Central memory CD8-positive, alpha-beta T cell (primary cell): Measurements from ENCODE around the gene RTKN2.
A peak's percentile ranks its signal among the peaks of the same experiment; 100 is the strongest.
"Not testable (repeated sequence)": the region's sequence is repeated elsewhere in the genome, so short reads cannot be mapped to it uniquely, and the experiment has no call there.

ENCODE experiments used
- ATAC-seq: fragments of 150-1000 bp; cut with Tn5 transposase; replicated peaks from 2 replicates; pipeline ENCODE4 v1.10.0; 2022; ENCODE audit warnings: mild to moderate bottlenecking, moderate FRiP score, moderate number of reproducible peaks; ENCODE audit not compliant: poor library complexity, severe bottlenecking; ENCODE audit errors: extremely low read depth
- DNase-seq, 2 donors: peaks; one replicate each; pipeline ENCODE4 v3.0.0; 2021; ENCODE audit warnings: low spot score in 2 of 2
- H3K27ac Mint-ChIP-seq: one replicate; pipeline ENCODE4 v1.8.0; 2022; ENCODE audit warnings: low read depth, mild to moderate bottlenecking, moderate library complexity, mixed read lengths
- H3K27me3 Mint-ChIP-seq: one replicate; pipeline ENCODE4 v1.8.0; 2022; ENCODE audit warnings: mixed read lengths
- H3K36me3 Mint-ChIP-seq: one replicate; pipeline ENCODE4 v1.8.0; 2022; ENCODE audit warnings: mild to moderate bottlenecking, moderate library complexity, mixed read lengths; ENCODE audit not compliant: insufficient read depth
- H3K4me1 Mint-ChIP-seq: one replicate; pipeline ENCODE4 v1.8.0; 2022; ENCODE audit warnings: mixed read lengths
- H3K4me3 Mint-ChIP-seq: one replicate; pipeline ENCODE4 v1.8.0; 2022; ENCODE audit warnings: mild to moderate bottlenecking, moderate library complexity, mixed read lengths
- H3K9me3 Mint-ChIP-seq: one replicate; pipeline ENCODE4 v1.8.0; 2022; ENCODE audit warnings: mixed read lengths

Gene RTKN2

DNA sequence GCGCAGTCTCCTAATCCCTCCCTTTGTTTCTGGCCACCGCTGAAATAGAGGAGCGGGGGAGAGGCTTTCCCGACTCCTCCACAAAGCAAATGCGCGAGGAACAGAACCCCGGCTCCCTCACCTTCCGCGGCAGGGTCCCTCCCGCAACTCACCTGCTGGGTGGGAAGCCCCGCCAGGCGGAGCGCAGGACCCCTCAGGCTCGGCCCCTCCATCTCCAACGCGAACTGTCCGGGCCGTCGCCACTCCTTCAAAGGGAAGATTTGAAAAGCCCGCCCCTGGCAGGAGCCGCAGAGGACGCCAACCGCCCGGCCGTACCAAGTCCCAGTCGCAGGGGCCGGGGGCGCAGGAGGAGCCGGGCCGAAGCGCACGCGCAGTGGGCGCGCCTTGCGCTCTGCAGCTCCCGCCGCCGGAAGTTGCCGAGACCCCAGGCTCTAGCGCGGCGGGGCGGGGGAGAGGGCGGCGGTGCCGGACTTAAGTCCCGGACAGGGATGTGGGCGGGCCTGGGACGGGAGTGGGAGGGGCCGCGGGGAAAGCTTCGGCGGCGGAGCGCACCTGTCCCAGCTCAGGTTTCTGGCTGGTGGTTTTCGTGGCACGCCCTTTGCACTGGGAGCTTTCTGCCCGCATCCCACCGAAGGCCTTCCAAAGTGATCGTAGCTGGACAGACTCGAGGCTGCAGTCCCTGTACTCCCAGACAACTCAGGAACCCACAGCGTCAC, at the start of gene RTKN2:
Gene RTKN2 (minus strand): TSS at position 446 of the 716 bp plus-strand sequence. CDS start 234 bp downstream, at position 212.
- Mint-ChIP-seq H3K27ac (no peak within 1 kb of the TSS), H3K4me1 (peaks cover 13% of the 10 kb centered on the region), H3K27me3 (peaks cover 17% of the 10 kb centered on the region), H3K9me3 (no peaks in the 10 kb centered on the region), H3K4me3 (peak within 1 kb of the TSS; percentile 75), H3K36me3 (peaks cover 3% of the 10 kb centered on the region)
- peak; percentile 34 to 35 for DNase-seq
- ATAC-seq, result peak; percentile 78

DNA sequence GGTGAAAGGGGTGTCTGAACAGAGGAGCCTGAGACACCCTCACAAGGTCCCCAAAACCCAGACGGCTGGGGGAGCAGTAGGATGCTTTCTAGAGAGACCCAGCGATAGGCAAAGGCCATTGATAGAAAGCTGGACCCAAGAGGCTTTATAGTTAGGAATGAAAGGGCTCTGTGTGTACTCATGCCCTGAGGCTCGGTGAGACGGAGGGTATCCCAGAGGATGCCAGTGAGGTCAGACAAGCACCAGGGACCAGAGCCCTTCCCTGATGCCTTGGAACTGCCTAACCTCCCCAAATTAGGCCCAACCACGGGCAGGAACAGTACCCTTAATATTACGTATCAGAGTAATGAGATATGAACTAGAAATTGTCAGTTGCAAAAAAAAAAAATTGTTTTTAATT, 48.6 kb upstream of the RTKN2 start:
- DNase-seq (no peak), ATAC-seq (no peak)
- Mint-ChIP-seq H3K4me1 (no peaks in the 10 kb centered on the region), H3K4me3 (no peak overlapping the region), H3K27ac (no peak overlapping the region), H3K9me3 (no peaks in the 10 kb centered on the region), H3K36me3 (no peaks in the 10 kb centered on the region), H3K27me3 (peaks cover 9% of the 10 kb centered on the region)

DNA sequence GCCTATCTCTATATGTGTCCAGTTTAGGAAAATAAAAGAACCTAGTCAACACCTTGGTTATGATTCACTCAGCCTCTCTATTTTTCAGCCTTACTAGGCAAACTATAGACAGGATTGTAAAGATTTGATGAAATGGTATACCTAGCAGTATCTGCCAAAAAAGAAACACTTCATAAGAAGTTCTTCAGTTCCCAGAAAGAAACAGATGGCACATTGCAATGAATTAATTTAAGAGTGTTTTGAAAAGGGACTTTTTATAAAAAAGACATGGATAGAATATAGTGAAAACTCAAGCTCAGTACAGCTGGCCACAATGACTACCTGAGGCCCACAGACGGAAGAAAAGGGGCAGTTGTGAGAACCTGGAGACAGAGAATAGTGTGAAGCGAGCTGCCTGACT, 40.6 kb upstream of the RTKN2 start:
- ATAC-seq, result no peak
- H3K4me1 Mint-ChIP-seq, result no peaks in the 10 kb centered on the region
- H3K9me3 Mint-ChIP-seq, result no peaks in the 10 kb centered on the region
- H3K27me3 Mint-ChIP-seq, result peaks cover 25% of the 10 kb centered on the region
- no peaks in the 10 kb centered on the region for H3K36me3 Mint-ChIP-seq
- no peak overlapping the region for H3K4me3 Mint-ChIP-seq
- no peak for DNase-seq
- H3K27ac Mint-ChIP-seq, result no peak overlapping the region

GRCh38 chr10:62308101-62308500, 39.5 kb upstream of the RTKN2 start:
- Mint-ChIP-seq H3K36me3 (no peaks in the 10 kb centered on the region), H3K27me3 (peaks cover 25% of the 10 kb centered on the region), H3K9me3 (no peaks in the 10 kb centered on the region), H3K4me3 (no peak overlapping the region), H3K27ac (no peak overlapping the region), H3K4me1 (peaks cover under 1% of the 10 kb centered on the region)
- ATAC-seq (no peak), DNase-seq (no peak)

- no peak for DNase-seq
Observed at GRCh38 chr10:62307635-62308034, 39.0 kb upstream of the RTKN2 start.

GRCh38 chr10:62306663-62307062, 38.0 kb upstream of the RTKN2 start:
- no peak overlapping the region for H3K27ac Mint-ChIP-seq
- no peaks in the 10 kb centered on the region for H3K9me3 Mint-ChIP-seq
- no peak for DNase-seq
- ATAC-seq, result no peak
- no peaks in the 10 kb centered on the region for H3K36me3 Mint-ChIP-seq
- peaks cover 5% of the 10 kb centered on the region for H3K4me1 Mint-ChIP-seq
- H3K4me3 Mint-ChIP-seq, result no peak overlapping the region
- peaks cover 25% of the 10 kb centered on the region for H3K27me3 Mint-ChIP-seq

More at GRCh38 chr10:62307635-62308034, 39.0 kb upstream of the RTKN2 start:
- H3K27ac Mint-ChIP-seq, result no peak overlapping the region
- peaks cover 5% of the 10 kb centered on the region for H3K4me1 Mint-ChIP-seq
- peaks cover 25% of the 10 kb centered on the region for H3K27me3 Mint-ChIP-seq
- ATAC-seq, result no peak
- no peaks in the 10 kb centered on the region for H3K36me3 Mint-ChIP-seq
- H3K4me3 Mint-ChIP-seq, result no peak overlapping the region
- H3K9me3 Mint-ChIP-seq, result no peaks in the 10 kb centered on the region

GRCh38 chr10:62305813-62306212, 37.2 kb upstream of the RTKN2 start:
- H3K27ac Mint-ChIP-seq, result no peak overlapping the region
- peaks cover 5% of the 10 kb centered on the region for H3K4me1 Mint-ChIP-seq
- ATAC-seq (no peak), DNase-seq (no peak)
- no peak overlapping the region for H3K4me3 Mint-ChIP-seq
- no peaks in the 10 kb centered on the region for H3K36me3 Mint-ChIP-seq
- H3K27me3 Mint-ChIP-seq, result peaks cover 19% of the 10 kb centered on the region
- no peaks in the 10 kb centered on the region for H3K9me3 Mint-ChIP-seq

GRCh38 chr10:62303922-62304321, 35.3 kb upstream of the RTKN2 start:
- DNase-seq (no peak), ATAC-seq (no peak)
- Mint-ChIP-seq H3K4me1 (peaks cover 5% of the 10 kb centered on the region), H3K9me3 (no peaks in the 10 kb centered on the region), H3K36me3 (no peaks in the 10 kb centered on the region), H3K4me3 (no peak overlapping the region), H3K27ac (no peak overlapping the region), H3K27me3 (peaks cover under 1% of the 10 kb centered on the region)

DNA sequence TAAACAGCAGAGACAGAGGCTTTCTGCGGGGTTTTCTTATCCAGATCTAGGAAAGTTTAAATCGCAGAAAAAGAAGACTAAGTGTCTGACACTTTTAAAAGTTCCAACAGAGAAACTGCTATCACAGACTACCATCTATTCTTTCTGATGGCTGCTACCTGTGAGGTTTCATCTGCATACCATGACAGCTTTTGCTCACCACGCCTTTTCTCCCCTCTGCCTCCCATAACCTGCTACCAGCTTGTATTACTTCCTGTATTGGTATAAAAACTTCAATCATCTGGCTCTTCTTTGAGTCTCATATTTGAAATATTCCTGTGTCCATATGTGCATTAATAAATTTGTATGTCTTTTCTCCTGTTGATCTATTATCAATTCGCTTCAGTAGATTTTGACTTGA, 34.1 kb upstream of the RTKN2 start:
- no peaks in the 10 kb centered on the region for H3K36me3 Mint-ChIP-seq
- peaks cover 5% of the 10 kb centered on the region for H3K4me1 Mint-ChIP-seq
- DNase-seq (no peak), ATAC-seq (no peak)
- no peak overlapping the region for H3K27ac Mint-ChIP-seq
- no peaks in the 10 kb centered on the region for H3K9me3 Mint-ChIP-seq
- H3K27me3 Mint-ChIP-seq, result no peaks in the 10 kb centered on the region
- no peak overlapping the region for H3K4me3 Mint-ChIP-seq

DNA sequence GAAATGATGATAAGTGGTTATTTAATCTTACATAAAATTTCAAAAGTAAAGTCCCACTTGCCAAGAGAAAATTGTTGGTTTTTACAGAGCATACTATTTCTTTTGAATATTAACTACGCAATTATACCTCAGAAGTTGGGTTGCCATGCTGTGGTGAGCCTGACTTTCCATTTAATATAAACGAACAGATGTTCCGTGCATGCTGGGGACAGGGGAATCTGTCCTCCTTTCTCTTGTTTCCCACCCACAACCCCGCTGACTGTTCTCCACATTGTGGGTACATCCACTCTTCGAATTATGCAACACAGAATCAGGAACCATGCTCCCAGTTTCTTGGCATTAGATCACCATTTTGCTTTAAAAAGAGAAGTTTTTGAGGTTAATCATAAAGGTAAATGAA, 29.2 kb upstream of the RTKN2 start:
- DNase-seq, result no peak
- H3K4me3 Mint-ChIP-seq, result no peak overlapping the region
- no peak for ATAC-seq
- no peaks in the 10 kb centered on the region for H3K36me3 Mint-ChIP-seq
- H3K27ac Mint-ChIP-seq, result no peak overlapping the region
- H3K4me1 Mint-ChIP-seq, result peaks cover 2% of the 10 kb centered on the region
- H3K9me3 Mint-ChIP-seq, result no peaks in the 10 kb centered on the region
- peaks cover 16% of the 10 kb centered on the region for H3K27me3 Mint-ChIP-seq

GRCh38 chr10:62284221-62284620, 15.6 kb upstream of the RTKN2 start:
- Mint-ChIP-seq H3K27ac (no peak overlapping the region), H3K9me3 (no peaks in the 10 kb centered on the region), H3K4me1 (no peaks in the 10 kb centered on the region), H3K4me3 (no peak overlapping the region), H3K27me3 (peaks cover 8% of the 10 kb centered on the region), H3K36me3 (no peaks in the 10 kb centered on the region)
- no peak for ATAC-seq
- no peak for DNase-seq

DNA sequence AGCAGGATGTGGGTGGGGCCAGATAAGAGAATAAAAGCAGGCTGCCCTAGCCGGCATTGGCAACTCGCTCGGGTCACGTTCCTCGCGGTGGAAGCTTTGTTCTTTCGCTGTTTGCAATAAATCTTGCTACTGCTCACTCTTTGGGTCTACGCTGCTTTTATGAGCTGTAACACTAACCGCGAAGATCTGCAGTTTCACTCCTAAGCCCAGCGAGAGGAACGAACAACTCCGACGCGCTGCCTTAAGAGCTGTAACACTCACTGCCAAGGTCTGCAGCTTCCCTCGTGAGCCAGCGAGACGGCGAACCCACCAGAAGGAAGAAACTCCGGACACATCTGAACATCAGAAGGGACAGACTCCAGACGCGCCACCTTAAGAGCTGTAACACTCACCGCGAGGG, 12.7 kb upstream of the RTKN2 start:
- not testable (repeated sequence) for ATAC-seq, H3K36me3 Mint-ChIP-seq, H3K4me3 Mint-ChIP-seq

GRCh38 chr10:62280392-62280791, 11.7 kb upstream of the RTKN2 start:
- not testable (repeated sequence) for ATAC-seq, H3K4me1 Mint-ChIP-seq, H3K27ac Mint-ChIP-seq, H3K4me3 Mint-ChIP-seq, H3K9me3 Mint-ChIP-seq, DNase-seq, H3K27me3 Mint-ChIP-seq, H3K36me3 Mint-ChIP-seq

More for the DNA sequence above, 12.7 kb upstream of the RTKN2 start:
- not testable (repeated sequence) for H3K27ac Mint-ChIP-seq, DNase-seq, H3K27me3 Mint-ChIP-seq, H3K4me1 Mint-ChIP-seq, H3K9me3 Mint-ChIP-seq
